Measurements from ENCODE around the gene NOD2. TPM values are rescaled to one million over a fixed set of nuclear protein-coding genes. Genes with fewer than 3 reads are reported as not detected.

Gene NOD2
- polyA plus RNA-seq, 1 donor: 2.3 TPM

- no peak for DNase-seq
Observed at GRCh38 chr16:50670476-50670875, 22.9 kb upstream of the NOD2 start.

- DNase-seq: no peak
Observed at GRCh38 chr16:50671644-50672260, 21.7 kb upstream of the NOD2 start.

GRCh38 chr16:50673496-50674275 lies 19.7 kb upstream of the NOD2 start:
- DNase-seq: no peak

GRCh38 chr16:50674831-50675230 lies 18.6 kb upstream of the NOD2 start:
- DNase-seq: no peak

DNA sequence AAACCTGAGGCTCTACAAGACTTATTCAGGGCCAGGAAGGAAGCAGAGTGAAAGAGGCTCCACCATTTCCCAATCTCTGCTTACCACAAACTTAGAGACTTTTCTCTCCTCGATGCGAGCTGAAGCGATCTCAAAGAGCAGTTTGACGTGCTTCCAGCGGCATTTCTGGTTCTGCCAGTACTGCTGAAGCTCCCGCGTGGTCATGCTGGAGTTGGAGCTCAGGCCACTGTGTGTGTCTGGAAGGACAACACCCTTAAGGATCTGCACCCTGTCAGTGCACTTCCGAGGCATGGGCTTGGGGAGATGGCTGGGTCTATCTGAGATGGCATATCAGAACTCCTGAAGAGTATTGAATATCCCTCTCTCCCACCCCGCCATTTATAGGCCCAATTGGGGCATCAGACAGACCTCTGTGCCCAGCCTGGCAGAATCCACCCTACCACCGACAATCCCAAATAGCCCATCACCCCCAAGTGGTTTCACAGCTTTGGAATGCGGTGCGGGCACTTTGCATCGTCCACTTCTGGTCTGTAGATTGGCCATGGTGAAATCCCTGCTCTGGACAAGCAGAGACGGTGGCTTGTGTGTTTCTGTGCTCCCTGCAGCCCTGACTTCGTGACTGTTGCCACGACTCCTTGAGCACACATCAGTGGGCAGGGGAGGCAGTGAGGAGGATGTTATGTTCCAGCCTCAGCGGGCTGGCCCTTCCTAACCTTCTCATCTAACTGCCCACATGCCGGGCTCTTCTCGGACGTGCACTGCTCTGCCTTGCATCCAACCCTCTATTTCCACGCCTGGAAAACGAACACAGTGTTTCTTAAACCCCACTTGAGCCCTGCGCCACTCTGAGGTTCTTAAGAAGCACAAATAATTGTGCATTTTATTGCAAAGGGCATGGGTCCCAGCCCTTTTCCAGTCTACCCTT lies 17.5 kb upstream of the NOD2 start:
- DNase-seq: no peak

DNA sequence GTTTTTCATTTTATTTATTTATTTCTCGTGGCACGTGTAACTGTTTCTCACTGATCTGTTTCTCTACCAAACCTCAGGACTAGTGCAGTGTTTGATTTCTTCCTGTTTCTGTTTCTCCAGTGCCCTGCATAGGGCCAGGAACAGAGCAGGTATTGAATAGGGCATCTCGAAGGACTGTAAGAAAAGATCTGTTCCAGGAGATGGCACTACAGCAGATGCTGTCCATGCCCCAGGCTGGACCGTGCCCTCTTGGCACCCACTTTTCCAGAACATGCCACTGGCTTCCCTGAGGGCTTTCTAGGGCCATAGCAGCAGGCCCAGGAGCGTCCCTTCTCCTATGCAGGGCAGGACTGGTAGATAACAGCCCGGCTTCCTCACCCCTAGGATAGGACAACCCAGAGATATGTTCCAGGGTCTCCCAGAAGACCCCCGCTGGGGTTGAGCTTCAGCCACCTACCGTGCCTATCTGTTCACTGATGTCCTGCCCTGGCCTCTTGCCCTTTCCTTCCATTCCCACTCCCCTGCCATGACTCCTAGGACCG lies 16.7 kb upstream of the NOD2 start:
- DNase-seq: no peak

DNA sequence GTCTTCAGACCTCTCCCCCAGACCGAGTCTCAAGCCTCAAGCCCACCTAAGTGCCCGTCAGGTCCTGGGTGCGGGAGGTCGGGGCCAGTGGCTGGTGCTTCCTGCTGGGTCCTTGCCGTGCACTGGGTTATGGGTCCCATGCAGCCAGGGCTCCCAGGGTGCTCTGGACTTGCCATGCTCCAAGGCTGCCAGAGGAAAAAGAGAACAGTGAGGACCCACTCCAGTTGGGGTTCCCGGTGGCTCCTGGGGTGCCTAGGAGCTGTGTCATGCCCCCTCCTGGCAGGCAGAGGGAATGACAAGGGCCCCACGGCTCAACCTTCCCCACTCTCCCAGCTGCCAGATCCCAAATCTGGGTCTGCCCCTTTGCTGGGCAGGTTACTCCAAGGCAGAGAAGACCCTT lies 16.1 kb upstream of the NOD2 start:
- DNase-seq: no peak

GRCh38 chr16:50678531-50678930 lies 14.9 kb upstream of the NOD2 start:
- no peak for DNase-seq

DNA sequence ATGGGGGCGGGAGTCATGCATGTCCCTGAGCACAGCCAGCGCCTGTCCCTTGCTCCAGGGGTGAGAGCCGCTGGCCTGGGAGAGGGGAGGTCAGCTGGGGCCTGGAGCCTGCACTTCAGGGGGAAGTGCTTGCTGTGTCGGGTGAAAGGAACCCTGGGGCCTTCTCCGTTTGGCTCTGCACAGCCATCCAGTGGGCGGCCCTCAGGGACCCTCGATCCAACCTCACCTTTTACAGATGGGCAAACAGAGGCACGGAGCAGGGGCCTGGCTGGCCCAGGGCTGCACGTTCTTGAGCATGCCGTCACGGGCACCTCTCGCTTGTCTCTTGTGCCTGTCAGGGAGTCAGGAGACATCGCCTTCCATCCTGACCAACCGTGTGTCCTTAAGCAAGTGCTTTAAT lies 14.1 kb upstream of the NOD2 start:
- DNase-seq: no peak

GRCh38 chr16:50679676-50680555 lies 13.5 kb upstream of the NOD2 start:
- no peak for DNase-seq

DNA sequence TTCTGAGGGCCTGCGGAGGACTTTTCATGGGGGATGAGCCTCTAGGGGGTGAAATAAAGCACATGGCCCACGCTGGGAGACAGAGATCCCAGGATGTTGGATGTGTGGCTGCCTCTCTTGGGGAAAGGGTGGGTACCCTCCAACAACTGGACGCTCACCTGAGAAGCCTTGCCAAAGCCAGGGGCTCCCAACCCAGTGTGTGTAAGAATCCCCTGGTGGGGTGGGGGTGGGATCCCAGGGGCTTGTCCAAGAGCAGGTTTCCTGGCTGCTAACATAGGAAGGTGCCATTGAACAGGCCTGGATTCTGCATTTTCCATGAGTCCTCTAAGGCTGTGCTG lies 12.9 kb upstream of the NOD2 start:
- no peak for DNase-seq

- DNase-seq: no peak
Observed at GRCh38 chr16:50681021-50681885, 12.2 kb upstream of the NOD2 start, which contains the start of gene SNX20. Gene SNX20, minus strand, starts transcription at chr16:50681312. Its CDS starts 3,786 bp downstream, at chr16:50677526.

- no peak for DNase-seq
Observed at GRCh38 chr16:50683689-50684374, 9.6 kb upstream of the NOD2 start.

DNA sequence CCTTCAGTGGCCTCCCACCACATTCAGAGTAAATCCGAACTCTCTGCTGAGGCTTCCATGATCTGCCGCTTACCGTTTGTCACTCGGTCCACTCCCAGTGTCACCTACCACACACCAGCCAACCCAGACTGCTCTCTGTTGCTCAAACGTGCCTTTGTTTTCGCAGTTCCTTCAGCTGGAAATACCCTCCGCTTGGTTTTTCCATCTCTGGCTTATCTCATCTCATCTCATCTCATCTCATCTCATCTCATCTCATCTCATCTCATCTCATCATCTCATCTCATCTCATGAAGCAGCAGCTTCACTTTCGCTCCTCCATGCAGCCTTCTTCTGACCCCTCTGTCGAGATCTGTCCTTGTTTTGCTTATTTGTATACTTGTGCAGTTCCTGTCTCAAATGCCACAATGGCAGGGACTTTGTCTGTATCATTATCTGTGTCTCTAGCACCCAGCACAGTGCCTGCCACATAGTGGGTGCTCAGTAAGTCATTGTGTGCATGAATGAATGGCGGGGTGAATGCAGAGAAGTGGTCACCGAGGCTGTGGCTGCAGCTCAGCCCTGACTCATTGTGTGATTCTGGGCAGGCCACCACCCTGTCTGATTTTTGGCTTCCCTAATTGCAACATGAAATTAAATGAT lies 8.5 kb upstream of the NOD2 start:
- DNase-seq: no peak

- DNase-seq: no peak
Observed at GRCh38 chr16:50685462-50686063, 7.8 kb upstream of the NOD2 start.

DNA sequence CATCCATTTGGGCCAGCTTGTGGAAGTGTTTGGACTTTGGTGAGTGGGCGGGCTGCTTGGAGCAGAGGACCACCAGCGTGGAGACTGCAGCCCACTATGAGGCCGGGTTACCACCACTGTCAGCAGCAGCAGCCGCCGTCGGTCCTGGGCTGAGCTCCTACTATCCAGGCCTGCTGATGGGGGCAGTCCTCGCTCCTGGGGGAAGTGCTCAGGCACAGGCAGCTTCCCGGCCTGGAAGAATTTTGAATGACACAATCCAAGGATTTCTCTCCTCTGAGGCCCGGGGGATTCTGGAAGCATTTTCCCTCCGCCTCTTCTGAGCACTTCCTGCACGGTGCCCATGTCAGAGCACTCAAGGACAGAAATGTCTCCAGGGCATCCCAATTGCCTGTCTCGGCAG lies 5.3 kb upstream of the NOD2 start:
- no peak for DNase-seq

DNA sequence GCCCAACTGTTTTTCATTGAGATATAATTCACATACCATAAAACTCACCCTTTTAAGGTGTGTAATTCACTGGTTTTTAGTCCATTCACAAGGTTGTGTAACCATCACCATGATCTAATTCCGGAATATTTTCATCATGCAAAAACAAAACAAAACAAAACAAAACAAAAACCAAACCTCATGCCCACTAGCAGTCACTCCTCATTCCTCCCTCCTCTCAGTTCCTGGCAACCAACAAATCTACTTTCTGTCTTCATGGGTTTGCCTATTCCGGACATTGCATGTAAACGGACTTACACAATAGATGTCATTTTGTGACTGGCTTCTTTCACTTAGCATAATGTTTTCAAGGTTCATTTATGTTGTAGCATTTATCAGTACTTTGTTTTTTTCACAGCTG lies 4.5 kb upstream of the NOD2 start:
- no peak for DNase-seq

DNA sequence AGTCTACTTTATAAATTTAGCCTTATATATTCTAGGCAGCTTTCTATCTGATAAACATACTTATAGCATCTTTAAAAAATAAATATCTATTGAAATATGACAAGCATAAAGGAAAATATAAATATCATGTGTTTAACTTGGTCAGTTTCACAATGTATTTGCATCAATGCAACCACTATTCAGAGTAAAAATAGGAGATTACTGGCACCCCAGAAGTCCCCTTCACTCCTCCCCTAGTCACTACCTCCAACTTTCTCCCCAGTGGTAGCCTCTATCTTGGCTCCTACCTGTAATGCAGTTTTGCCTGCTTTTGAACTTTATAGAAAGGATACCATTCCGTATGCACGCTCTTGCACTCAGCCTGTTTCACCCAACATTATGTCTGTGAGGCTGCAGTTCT lies 3.2 kb upstream of the NOD2 start:
- DNase-seq: no peak

- DNase-seq: no peak
Observed at GRCh38 chr16:50692644-50692998, 785 bp upstream of the NOD2 start.

- DNase-seq: no peak
Observed at GRCh38 chr16:50694206-50694605, 800 bp downstream of the NOD2 start.
